H4 (cell line): Measurements from ENCODE around the gene CARHSP1. TPM values are rescaled to one million over a fixed set of nuclear protein-coding genes. Genes with fewer than 3 reads are reported as not detected.
"Not testable (repeated sequence)": the region's sequence is repeated elsewhere in the genome, so short reads cannot be mapped to it uniquely, and the experiment has no call there.

Experiments
- DNase-seq: peaks from one replicate; pipeline ENCODE4 v3.0.0-alpha.2; 2015; ENCODE audit warnings: low spot score
- total RNA-seq: library from RNA; depleted of rRNA; stranded (reverse); fragments of >200 nt; shearing (Covaris generic); gene quantifications from 2 replicates; pipeline ENCODE4 v1.2.3, GENCODE V29; 2014

Gene CARHSP1
- total RNA-seq, 1 experiment from 2014 or later: 118 TPM

GRCh38 chr16:8893426-8893825 lies 24.6 kb upstream of the CARHSP1 start:
- no peak for DNase-seq

DNA sequence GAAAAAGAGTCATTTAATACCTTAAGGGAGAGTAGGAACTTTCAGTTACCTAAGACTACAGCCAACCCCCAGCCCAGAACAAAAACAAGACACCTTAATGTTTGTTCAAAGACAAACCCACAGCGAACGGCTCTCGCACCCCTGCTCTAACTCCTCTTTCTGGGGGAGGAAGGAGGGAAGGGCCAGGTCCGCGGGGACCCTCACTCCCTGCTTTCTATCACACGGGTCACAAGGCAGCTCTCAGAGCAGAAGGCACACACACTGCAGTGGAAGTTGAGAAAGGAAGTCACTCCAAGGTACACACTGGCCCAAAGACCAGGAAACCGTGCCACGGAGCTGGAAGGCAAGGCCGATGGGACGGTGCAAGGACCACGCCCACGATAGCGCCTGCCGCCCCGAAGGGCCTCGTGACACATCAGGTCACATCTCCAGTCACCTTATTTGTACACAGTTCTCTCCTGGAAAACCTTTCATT lies 23.3 kb upstream of the CARHSP1 start:
- no peak for DNase-seq

- no peak for DNase-seq
These were observed 21.7 kb upstream of the CARHSP1 start for GRCh38 chr16:8890549-8890921.

GRCh38 chr16:8889893-8890548 lies 21.2 kb upstream of the CARHSP1 start:
- no peak for DNase-seq

DNA sequence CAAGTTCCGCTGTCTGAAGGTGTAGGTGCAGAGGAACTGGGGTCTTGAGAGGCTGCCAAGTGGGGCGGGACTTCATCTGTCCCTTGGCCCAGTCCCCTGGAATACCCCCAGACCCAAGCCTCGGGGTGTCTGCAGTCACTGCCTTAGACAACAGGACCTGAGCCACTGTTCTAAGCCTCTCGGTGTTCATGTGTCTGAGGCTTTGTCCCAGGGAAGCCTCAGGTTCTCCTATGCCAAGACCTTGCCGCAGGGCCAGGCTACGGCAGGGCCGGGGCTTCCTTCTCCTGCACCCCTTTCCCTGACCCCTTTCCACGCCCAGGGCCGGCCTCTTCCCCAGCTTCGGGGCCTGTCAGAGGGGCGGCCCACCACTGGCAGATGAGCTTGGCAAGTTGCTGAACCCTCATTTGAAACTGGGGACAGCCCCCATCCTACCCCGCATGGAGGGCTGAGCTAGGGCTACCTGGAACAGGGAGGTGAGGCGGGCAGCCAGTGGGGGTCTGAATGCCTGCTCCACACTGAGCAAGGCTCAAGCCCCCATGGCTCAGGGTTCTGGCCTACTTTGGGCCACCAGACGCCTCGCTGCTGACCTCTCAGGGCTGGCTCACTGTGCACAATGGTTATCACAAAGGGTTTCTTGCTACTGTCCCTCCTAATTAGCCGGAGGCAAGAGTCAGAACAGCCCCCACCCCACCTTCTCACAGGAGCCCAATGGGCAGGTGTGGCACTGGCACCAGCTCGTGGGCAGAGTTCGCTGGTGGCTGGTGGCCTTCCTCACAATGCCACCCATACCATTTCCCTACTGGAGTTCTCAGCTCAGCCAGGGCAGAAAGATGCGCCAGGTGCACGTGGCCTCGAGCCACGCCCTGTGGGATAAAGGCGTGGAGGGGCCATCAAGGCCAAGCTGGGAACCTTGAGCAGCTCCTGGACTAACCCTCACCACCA lies 20.4 kb upstream of the CARHSP1 start:
- DNase-seq: no peak

DNA sequence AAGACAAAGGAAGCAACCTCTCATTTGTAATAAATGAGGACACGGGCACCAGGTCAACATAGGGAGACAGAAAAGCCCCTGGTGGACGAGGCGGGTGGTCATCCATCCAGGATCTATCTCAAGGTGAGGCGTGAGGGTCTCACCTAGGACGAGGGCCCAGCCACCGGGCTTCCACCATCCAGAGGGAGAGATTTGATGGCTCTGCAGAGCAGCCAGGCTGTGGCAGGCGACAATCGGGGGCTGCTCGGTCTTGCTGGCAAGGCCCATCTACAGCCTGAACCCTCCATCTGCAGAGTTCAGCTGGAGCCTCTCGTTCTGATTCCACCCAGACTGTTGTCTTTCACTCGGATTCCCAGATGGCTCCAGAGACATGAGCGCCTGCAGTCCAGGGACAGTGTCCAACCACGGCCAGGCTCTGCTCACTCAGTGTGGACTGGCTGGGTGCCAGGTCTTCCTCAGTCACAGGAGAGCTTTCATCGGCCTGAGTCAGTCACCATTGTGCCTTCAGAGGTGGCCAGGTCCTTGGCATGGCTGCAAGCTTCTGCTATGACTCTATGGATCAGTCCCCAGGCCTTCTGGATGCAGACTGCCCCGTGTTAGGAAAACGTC lies 19.2 kb upstream of the CARHSP1 start:
- no peak for DNase-seq

GRCh38 chr16:8887431-8887765 lies 18.6 kb upstream of the CARHSP1 start:
- DNase-seq: no peak

DNA sequence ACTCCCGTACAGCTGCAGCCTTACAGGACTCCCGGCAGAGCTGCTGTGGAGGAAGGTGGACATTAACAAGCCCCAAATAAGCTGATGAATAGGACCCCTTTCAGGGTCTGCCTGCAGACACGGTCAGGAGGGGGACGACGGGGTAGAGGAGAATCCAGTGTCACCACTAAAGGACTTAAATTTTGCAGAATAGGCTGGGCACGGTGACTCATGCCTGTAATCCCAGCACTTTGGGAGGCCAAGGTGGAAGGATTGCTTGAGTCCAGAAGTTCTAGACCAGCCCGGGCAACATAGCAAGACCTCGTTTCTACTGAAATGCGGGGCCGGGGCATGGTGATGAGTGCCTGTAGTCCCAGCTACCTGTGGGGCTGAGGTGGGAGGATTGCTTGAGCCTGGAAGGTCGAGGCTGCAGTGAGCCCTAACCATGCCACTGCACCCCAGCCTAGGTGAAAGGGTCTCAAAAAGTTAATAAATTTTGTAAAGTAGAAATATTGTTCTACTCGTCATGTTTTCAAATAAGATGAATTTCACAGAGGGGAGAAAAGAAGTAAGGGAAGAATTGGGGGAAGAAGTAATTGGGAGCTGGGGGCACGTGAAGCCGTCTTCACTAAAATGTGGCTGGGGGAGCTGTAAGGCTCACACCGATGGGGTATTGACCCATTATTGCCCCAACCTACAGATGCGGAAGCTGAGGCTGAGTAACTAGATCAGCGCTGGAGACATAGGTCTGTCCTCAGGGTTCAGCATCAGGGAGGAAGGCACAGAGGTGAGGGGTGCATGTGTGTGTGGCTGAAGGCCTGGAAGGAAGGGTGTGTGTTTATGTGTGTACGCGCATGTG lies 18.0 kb upstream of the CARHSP1 start:
- no peak for DNase-seq

DNA sequence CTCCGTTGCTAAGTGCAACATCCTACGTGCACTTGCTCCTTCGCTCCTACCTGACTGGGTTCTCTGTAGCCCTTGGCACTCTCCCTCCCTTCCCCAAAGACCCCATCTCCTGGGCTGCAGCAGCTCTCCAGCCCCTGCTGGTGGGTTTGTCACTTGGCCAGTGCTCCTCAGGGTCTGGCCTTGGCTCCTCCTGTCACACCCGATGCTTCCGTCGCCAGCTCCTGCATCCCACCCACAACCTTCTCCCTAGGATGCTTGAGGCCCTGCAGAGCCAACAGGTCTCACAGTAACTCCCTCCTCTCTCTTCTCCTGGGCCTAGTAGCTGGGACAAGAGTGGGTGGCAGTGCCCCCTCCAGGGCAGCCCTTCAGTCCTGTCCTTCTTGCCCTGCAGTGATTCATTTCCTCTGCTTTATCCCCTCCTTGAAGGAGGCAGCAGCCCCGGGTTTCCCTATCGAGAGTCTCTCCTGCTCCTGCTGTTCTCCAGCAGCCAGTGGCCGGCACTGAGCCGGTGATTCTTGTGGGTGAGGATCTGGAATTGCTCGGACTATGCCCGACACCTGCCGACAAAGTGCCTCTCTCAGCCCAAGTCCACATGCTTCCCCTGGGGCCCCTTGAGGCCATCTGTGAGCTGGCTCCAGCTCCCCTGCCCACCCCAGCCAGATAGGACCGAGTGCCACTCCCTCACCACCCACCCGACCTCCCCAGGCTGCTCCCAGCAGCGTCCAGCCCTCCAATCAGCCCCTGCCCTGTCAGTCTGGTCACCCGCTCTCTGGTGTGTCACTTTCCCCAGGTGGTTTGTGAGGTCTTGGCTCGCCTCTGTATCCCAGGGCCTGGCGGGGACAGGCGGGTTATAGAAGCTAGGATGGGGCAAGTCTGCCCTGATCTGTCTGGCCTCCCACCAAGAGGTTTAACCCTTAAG lies 17.1 kb upstream of the CARHSP1 start:
- DNase-seq: peak; percentile 43

DNA sequence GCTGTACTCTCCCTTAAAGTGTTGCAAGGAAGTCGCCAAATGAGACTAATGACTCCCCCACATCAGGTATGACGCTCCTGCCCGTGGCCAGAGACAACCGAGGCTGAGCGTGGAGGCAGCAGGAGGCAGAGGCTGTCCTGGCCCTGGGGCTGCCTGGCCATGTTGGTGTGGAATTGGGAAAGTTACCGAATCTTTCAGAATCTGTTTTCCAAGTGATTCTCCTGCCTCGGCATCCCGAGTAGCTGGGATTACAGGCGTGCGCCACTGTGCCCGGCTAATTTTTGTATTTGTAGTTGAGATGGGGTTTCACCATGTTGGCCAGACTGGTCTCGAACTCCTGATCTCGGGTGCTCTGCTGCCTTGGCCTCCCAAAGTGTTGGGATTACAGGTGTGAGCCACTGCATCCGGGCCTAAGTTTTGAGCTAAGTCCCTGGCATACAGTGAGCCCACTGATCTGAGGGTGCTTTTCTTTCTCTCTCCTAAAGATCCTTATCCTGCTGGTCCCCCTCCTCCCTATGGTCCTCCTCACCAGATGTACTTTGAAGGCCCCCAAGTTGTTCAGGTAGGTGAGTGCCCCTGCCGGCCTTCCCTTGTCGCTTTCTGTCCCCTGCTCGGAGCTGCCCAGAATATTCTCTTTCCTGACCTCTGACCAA lies 14.0 kb upstream of the CARHSP1 start:
- DNase-seq: no peak

DNA sequence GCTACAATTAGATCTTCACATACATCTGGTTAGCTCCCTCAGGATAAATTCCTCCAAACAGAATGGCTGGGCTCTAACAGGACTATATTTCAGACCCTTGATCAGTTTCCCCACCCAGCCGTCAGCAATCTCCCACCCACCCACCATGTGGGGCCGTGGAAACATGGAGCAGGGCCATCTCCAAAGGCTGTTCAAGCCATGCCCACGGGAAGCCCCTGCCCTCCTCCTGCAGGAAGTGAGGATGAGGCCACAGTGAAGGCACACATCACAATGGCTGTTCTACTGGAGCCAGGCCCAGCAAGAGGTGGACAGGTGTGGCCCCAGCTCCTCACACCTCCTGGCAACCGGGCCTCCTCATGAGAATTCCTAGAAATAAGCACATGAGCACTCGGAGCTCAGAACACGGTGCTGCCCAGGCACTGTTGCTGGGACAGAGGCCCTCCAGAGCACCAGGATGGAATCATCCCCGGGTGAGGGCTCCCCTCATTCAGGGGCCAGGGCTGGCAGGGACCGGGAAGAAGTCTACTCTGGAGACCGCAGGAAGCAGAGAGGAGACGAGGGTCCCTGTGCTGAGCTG lies 13.3 kb upstream of the CARHSP1 start, which contains the start of gene LITAFD:
Gene LITAFD (plus strand): TSS at position 311 of the 577 bp plus-strand sequence. CDS start 2,005 bp downstream, outside the sequence.
- no peak for DNase-seq

DNA sequence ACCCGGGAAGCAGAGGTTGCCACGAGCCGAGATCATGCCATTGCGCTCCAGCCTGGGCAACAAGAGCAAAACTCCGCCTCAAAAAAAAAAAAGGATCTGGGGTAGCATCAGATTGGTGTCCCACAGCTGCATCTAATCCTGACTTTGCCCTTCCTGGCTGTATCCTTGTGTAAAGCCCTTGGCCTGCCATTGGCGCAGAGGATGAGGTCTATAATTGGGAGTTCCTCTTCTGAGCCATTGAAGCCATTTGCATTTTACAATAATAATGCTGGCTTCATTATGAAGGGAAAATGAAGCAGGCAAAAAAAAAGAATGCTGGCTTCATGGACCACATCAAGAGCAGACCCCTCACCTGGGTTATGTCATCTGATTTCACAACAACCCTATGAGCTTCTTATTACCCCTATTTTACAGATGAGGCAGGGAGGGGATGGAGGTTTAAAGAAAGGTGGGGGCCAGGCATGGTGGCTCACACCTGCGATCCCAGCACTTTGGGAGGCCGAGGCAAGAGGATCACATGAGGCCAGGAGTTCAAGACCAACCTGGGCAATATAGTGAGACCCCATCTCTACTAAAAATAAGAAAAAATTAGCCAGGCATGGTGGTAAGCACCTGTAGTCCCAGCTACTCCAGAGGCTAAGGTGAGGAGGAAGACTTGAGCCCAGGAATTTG lies 12.2 kb upstream of the CARHSP1 start:
- no peak for DNase-seq

- no peak for DNase-seq
These were observed 9.7 kb upstream of the CARHSP1 start for GRCh38 chr16:8878523-8878911.

- DNase-seq: no peak
These were observed 9.2 kb upstream of the CARHSP1 start for GRCh38 chr16:8877894-8878522.

DNA sequence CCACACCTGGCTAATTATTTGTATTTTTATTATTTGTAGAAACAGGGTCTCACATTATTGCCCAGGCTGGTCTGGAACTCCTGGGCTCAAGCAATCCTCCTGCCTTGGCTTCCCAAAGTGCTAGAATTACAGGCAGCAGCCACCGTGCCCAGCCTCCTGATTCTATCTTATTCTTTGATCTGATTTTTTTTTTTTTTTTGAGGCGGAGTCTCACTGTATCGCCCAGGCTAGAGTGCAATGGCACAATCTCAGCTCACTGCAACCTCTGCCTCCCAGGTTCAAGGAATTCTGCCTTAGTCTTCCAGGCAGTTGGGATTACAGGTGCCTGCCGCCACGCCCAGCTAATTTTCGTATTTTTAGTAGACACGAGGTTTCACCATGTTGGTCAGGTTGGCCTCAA lies 6.5 kb upstream of the CARHSP1 start:
- DNase-seq: not testable (repeated sequence)

GRCh38 chr16:8874388-8874787 lies 5.6 kb upstream of the CARHSP1 start:
- no peak for DNase-seq

DNA sequence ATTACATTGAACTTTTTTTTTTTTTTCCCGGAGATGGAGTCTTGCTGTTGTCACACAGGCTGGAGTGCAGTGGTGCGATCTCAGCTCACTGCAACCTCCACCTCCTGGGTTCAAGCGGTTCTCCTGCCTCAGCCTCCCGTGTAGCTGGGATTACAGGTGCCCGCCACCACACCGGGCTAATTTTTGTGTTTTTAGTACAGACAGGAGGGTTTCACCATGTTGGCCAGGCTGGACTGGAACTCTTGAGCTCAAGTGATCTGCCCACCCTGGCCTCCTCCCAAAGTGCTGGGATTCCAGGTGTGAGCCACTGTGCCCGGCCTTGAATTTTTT lies 5.0 kb upstream of the CARHSP1 start:
- not testable (repeated sequence) for DNase-seq

DNA sequence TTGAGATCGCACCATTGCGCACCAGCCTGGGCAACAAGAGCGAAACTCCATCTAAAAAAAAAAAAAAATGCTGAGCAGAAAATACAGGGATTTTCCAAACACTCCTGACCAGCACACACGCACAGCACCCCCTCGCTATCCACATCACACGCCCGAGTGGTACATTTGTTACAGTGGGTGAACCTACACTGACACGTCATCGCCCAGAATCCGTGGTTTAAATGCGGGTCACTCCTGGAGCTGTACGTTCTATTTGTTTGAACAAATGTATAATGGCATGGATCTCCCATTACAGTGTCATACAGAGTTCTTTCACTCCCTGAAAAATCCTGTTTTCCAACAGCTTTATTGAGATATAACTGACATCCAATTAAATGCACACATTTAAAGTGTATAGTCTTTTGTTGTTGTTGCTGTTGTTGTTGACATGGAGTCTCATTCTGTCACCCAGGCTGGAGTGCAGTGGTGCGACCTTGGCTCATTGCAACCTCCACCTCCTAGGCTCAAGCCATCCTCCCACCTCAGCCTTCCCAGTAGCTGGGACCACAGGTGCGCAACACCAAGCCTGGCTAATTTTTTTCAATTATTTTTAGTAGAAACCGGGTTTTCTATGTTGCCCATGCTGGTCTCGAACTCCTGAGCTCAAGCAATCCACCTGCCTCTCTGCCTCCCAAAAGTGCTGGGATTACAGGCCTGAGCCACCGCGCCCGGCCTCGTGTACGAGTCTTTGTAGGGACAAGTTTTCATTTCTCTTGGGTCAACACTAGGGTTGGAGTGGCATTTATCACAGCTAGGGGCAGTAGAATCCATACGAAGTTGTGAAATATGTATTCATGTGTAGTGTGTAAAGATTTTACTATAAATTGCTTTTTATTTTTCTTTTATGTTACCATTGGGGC lies 4.4 kb upstream of the CARHSP1 start:
- DNase-seq: no peak
